Measurements from ENCODE around the gene NUP93. TPM values are rescaled to one million over a fixed set of nuclear protein-coding genes. Genes with fewer than 3 reads are reported as not detected.

The NUP93 gene
- total RNA-seq, 1 donor from 2014 or later, result 107 TPM

- intact Hi-C loops (cut with micrococcal nuclease), result no loop called here
Observed at GRCh38 chr16:56885446-56886162, 155.7 kb downstream of the NUP93 start.

GRCh38 chr16:56886296-56886695 is 156.4 kb downstream of the NUP93 start:
- intact Hi-C loops (cut with micrococcal nuclease), result no loop called here

- intact Hi-C loops (cut with micrococcal nuclease), result no loop called here
Observed at GRCh38 chr16:56886826-56887225, 156.9 kb downstream of the NUP93 start.

GRCh38 chr16:56888806-56889205 is 158.9 kb downstream of the NUP93 start:
- intact Hi-C loops (cut with micrococcal nuclease), result no loop called here

- intact Hi-C loops (cut with micrococcal nuclease), result no loop called here
Observed at GRCh38 chr16:56889206-56889605, 159.3 kb downstream of the NUP93 start.

- intact Hi-C loops (cut with micrococcal nuclease), result no loop called here
Observed at GRCh38 chr16:56891685-56892084, 161.8 kb downstream of the NUP93 start.

- intact Hi-C loops (cut with micrococcal nuclease), result no loop called here
Observed at GRCh38 chr16:56892705-56893104, 162.8 kb downstream of the NUP93 start.

GRCh38 chr16:56894331-56894917 is 164.5 kb downstream of the NUP93 start:
- intact Hi-C loops (cut with micrococcal nuclease), result no loop called here

GRCh38 chr16:56895813-56896212 is 165.9 kb downstream of the NUP93 start:
- intact Hi-C loops (cut with micrococcal nuclease), result no loop called here

GRCh38 chr16:56896244-56896643 is 166.3 kb downstream of the NUP93 start:
- intact Hi-C loops (cut with micrococcal nuclease), result no loop called here

GRCh38 chr16:56897026-56897799 is 167.3 kb downstream of the NUP93 start:
- intact Hi-C loops (cut with micrococcal nuclease), result no loop called here

GRCh38 chr16:56898847-56899246 is 168.9 kb downstream of the NUP93 start:
- intact Hi-C loops (cut with micrococcal nuclease), result no loop called here

Other genes with a start within 250 kb of the NUP93 start
- gene BBS2, start 210.1 kb upstream of the NUP93 start, total RNA-seq, result 12.1 and 15.9 TPM in 2 replicates
- gene MT4, start 165.1 kb upstream of the NUP93 start, total RNA-seq, result not detected in 2 replicates
- 2.5 and 5.0 TPM in 2 replicates for gene MT3, start 140.6 kb upstream of the NUP93 start, total RNA-seq
- 314 and 350 TPM in 2 replicates for gene MT2A, start 121.5 kb upstream of the NUP93 start, total RNA-seq
- 152 and 159 TPM in 2 replicates for gene MT1E, start 104.3 kb upstream of the NUP93 start, total RNA-seq
- gene MT1M, start 97.5 kb upstream of the NUP93 start, total RNA-seq, result not detected in 2 replicates
- gene MT1A, start 91.5 kb upstream of the NUP93 start, total RNA-seq, result 1.0 TPM in 1 of 2 replicates, not detected in the other
- not detected in 2 replicates for gene MT1B, start 78.2 kb upstream of the NUP93 start, total RNA-seq
- 21.9 and 25.2 TPM in 2 replicates for gene MT1F, start 72.2 kb upstream of the NUP93 start, total RNA-seq
- gene MT1G, start 62.1 kb upstream of the NUP93 start, total RNA-seq, result 24.1 and 28.8 TPM in 2 replicates
- gene MT1H, start 60.3 kb upstream of the NUP93 start, total RNA-seq, result 2.8 and 4.9 TPM in 2 replicates
- gene MT1X, start 47.7 kb upstream of the NUP93 start, total RNA-seq, result 69.0 and 74.7 TPM in 2 replicates
- not detected in 2 replicates for gene SLC12A3, start 135.1 kb downstream of the NUP93 start, total RNA-seq
- 194 and 216 TPM in 2 replicates for gene HERPUD1, start 202.0 kb downstream of the NUP93 start, total RNA-seq
- gene CETP, start 231.8 kb downstream of the NUP93 start, total RNA-seq, result not detected in 2 replicates

Data from T-helper 1 cell treated with Interleukin-12 subunit alpha and Interleukin-12 subunit beta and Interleukin-4 antibody, amounts not matched to agents 30 ng/mL and 1 ng/mL, for 36 hours (primary cell).